BJ (cell line): ENCODE data around the gene TMEM86A. TPM values are rescaled to one million over a fixed set of nuclear protein-coding genes. Genes with fewer than 3 reads are reported as not detected.
A peak's percentile ranks its signal among the peaks of the same experiment; 100 is the strongest.

Experiments
- CTCF ChIA-PET: fragments of 350-600 bp; formaldehyde crosslinking; extraction: SDS; loops from one replicate; lab custom pipeline; 2021; ENCODE audit warnings: antibody characterized with exemption, inconsistent platforms; lab: Yijun Ruan, JAX
- POLR2A ChIA-PET: fragments of 300-600 bp; sonication (Branson Sonifier 250); formaldehyde crosslinking; extraction: SDS; loops from one replicate; lab custom pipeline; 2021; ENCODE audit warnings: antibody characterized with exemption; lab: Charles Lee
- DNase-seq: peaks from one replicate; pipeline ENCODE4 v3.0.0-alpha.2; 2011; ENCODE audit warnings: low read depth
- H3K27me3 ChIP-seq: 2 replicates; pipeline ENCODE4 v1.6.0; 2011; ENCODE audit warnings: low read length; ENCODE audit not compliant: control insufficient read depth, insufficient read depth
- H3K36me3 ChIP-seq: 2 replicates; pipeline ENCODE4 v1.5.1; 2011; ENCODE audit warnings: low read length; ENCODE audit not compliant: control insufficient read depth, insufficient read depth
- H3K4me3 ChIP-seq: 2 replicates; pipeline ENCODE4 v1.5.1; 2011; ENCODE audit warnings: low read depth, mild to moderate bottlenecking, control low read depth, low read length
- CTCF ChIP-seq: IDR thresholded peaks from 2 replicates; pipeline ENCODE4 v1.5.1; 2011; ENCODE audit warnings: low read depth, mild to moderate bottlenecking, control low read depth, inconsistent platforms, low read length, moderate library complexity; ENCODE audit not compliant: insufficient read depth
- polyA plus RNA-seq: library from polyadenylated mRNA; depleted of rRNA; stranded (reverse); fragments of >200 nt; gene quantifications from 2 replicates; pipeline ENCODE4 v1.2.3, GENCODE V29; 2011

The TMEM86A gene
- polyA plus RNA-seq, 1 experiment: 0.71 TPM

GRCh38 chr11:18731949-18732821 lies 33.6 kb downstream of the TMEM86A start:
- H3K36me3 ChIP-seq: no peaks in the 10 kb centered on the region
- no peak for DNase-seq
- H3K4me3 ChIP-seq: no peak overlapping the region
- TF ChIP-seq CTCF: peak; percentile 99
- ChIA-PET CTCF (interaction anchor here (0.6 to 7.5 kb wide), 20 partner anchors 8 to 622 kb away, joined by 3 to 85 read pairs (median 4); no protein-coding TSS in a partner anchor), POLR2A (no interaction called here)
- H3K27me3 ChIP-seq: 0 out of 2 replicates have a peak, but pooled peaks cover 2% of the 10 kb centered on the region

GRCh38 chr11:18733202-18733601 lies 34.6 kb downstream of the TMEM86A start:
- Histone ChIP-seq H3K27me3 (0 out of 2 replicates have a peak, but pooled peaks cover 2% of the 10 kb centered on the region), H3K4me3 (no peak overlapping the region), H3K36me3 (no peaks in the 10 kb centered on the region)
- POLR2A ChIA-PET: no interaction called here
- no peak for TF ChIP-seq CTCF
- no peak for DNase-seq
- CTCF ChIA-PET: interaction anchor here (1.1 to 7.5 kb wide), 4 partner anchors 11 to 70 kb away, joined by 3 to 85 read pairs (median 4); no protein-coding TSS in a partner anchor

GRCh38 chr11:18736590-18737148 lies 38.1 kb downstream of the TMEM86A start:
- Histone ChIP-seq H3K27me3 (0 out of 2 replicates have a peak, but pooled peaks cover 2% of the 10 kb centered on the region), H3K36me3 (no peaks in the 10 kb centered on the region), H3K4me3 (no peak overlapping the region)
- DNase-seq: no peak
- POLR2A ChIA-PET: no interaction called here
- TF ChIP-seq CTCF: no peak
- CTCF ChIA-PET: interaction anchor here (2.1 to 7.5 kb wide), 4 partner anchors 9 to 21 kb away, joined by 6 to 85 read pairs (median 16); no protein-coding TSS in a partner anchor

GRCh38 chr11:18737642-18738041 lies 39.1 kb downstream of the TMEM86A start:
- POLR2A ChIA-PET: no interaction called here
- DNase-seq: no peak
- H3K4me3 ChIP-seq: no peak overlapping the region
- CTCF ChIA-PET: interaction anchor here (2.1 to 3.7 kb wide), 3 partner anchors 10 to 20 kb away, joined by 6 to 25 read pairs (median 7); no protein-coding TSS in a partner anchor
- H3K36me3 ChIP-seq: no peaks in the 10 kb centered on the region
- H3K27me3 ChIP-seq: 0 out of 2 replicates have a peak, but pooled peaks cover 2% of the 10 kb centered on the region
- TF ChIP-seq CTCF: no peak

GRCh38 chr11:18739685-18740084 lies 41.1 kb downstream of the TMEM86A start:
- ChIA-PET POLR2A (no interaction called here), CTCF (interaction anchor here (1.2 to 3.7 kb wide), 5 partner anchors 8 to 624 kb away, joined by 3 to 25 read pairs (median 12); no protein-coding TSS in a partner anchor)
- 0 out of 2 replicates have a peak, but pooled peaks cover 2% of the 10 kb centered on the region for H3K27me3 ChIP-seq
- no peaks in the 10 kb centered on the region for H3K36me3 ChIP-seq
- no peak for DNase-seq
- no peak overlapping the region for H3K4me3 ChIP-seq
- no peak for TF ChIP-seq CTCF
